Endothelial cell of hepatic sinusoid (primary cell): ENCODE results near the gene ZBTB7C.

Source experiments
- in situ Hi-C: cut with HindIII; loops from 2 replicates; pipeline ENCODE4 v1.10.0; 2017; ENCODE audit warnings: low sequenced_read_pairs

Gene ZBTB7C

GRCh38 chr18:48200631-48201336 is 208.4 kb downstream of the ZBTB7C start:
- in situ Hi-C loops: loop anchor here (5.0 kb wide), 2 partner anchors 33 to 68 kb away; no protein-coding TSS in a partner anchor

DNA sequence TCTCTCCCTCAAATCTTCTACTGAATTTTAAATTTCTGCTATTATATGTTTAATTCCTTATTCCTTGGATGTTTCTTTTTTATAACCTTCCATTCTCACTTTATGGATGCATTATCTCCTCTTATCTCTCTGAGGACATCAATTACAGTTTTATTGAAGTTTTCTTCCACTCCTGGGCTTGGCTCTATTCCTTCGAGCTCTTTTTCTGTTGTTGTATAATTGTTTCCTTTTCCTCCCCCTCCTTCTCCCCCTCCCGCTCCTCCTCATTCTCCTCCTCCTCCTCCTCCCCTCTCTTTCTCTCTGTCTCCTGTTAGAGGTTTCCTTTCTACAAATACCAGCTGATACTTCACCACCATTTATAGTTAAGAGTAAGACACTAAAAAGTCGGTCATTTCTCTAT is 209.8 kb downstream of the ZBTB7C start:
- in situ Hi-C loops: no loop called here

DNA sequence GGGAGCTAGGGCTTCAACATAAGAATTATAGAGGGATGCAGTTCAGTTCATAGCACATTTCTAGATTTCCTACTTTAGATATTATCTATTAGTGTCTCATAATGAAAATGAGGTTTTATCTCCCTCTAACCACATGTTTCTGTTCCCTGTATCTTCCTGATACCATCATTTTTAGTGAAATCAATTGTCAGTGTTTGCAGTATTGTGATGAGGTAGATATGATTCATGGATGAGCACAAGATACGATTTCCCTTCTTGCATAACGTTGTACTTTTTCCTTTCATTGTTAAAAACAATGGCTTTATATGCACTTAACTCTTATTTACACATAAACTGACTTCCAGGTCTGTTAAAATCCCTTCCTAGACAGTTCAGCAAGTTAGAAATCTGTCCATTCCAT is 211.4 kb downstream of the ZBTB7C start:
- in situ Hi-C loops: no loop called here

GRCh38 chr18:48195787-48196186 is 213.4 kb downstream of the ZBTB7C start:
- in situ Hi-C loops: no loop called here

DNA sequence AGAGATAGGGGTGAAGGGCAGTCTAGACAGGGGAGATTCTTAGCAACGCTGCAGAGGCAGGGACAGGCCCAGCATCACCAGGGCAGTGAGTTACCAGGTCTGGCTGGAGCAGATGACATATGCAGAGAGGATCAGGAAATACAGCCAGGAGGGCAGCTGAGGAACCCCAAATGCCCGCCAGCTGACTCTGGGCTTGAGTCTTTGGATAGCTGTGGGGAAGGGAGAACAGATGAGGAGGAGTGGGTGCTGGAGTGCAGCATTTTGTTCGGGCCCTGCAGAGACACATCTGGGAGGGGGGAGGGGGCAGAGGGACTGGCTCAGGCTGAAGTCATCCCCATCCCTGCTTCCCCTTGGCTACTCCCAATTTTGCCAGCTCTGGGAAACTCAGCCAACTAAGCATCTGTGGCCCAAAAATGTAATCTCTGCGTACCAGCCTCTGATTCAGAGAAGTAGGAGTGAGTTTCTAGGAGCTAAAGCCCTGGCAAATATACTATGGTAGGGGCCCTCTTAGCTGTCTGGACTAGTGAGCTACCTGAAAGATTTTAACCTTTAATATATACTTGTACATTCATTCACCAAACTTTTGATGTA is 214.5 kb downstream of the ZBTB7C start:
- in situ Hi-C loops: no loop called here

GRCh38 chr18:48193521-48194492 is 215.4 kb downstream of the ZBTB7C start:
- in situ Hi-C loops: no loop called here

DNA sequence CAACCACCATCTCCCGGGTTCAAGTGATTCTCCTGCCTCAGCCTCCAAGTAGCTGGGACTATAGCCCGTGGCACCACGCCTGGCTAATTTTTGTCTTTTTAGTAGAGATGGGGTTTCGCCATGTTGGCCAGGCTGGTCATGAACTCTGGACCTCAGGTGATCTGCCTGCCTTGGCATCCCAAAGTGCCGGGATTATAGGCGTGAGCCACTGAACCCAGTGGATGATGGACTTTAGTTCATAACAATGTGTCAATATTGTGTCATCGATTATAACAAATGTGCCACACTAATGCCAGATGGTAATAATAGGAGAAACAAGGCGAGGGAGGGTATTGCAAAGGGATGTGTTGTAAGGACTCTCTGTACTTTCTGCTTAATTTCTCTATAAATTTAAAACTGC is 216.6 kb downstream of the ZBTB7C start:
- in situ Hi-C loops: no loop called here

DNA sequence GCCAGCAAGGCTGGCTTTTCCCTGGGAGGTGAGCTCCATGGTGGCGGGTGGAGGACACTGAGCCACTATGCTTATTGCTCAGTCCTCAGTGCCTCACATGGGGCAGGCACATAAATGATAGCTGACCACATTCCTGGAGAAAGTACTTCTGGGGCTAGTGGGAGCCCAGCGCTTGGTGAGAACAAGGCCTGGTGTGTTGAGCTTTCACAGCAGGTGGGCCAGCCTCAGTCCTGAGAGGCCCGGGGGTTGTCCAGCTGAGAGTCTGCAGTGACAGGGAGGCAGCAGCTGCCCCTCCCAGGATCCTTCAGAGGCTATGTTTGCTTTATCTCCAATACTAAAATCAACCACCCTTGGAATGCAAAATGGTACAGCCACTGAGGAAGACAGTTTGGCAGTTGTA is 217.7 kb downstream of the ZBTB7C start:
- in situ Hi-C loops: no loop called here

DNA sequence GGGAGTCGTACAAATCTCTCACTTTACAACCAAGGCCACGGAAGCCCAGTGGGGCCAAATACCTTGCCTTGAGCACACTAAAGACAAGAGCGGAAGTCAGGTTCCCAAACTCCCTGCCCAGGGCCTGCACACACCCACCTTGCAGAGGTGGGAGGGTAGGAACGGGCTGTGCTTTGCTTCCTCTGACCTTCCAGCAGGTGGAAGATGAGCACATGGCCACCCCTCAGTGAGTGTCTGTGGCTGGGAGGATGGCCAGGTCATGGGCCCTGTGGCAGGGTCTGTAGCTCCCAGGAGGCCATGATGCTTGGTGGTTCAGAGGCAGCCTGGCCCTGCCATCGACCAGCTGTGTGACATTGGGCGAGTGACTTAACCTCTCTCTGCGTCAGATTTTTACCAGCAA is 218.2 kb downstream of the ZBTB7C start:
- in situ Hi-C loops: no loop called here

DNA sequence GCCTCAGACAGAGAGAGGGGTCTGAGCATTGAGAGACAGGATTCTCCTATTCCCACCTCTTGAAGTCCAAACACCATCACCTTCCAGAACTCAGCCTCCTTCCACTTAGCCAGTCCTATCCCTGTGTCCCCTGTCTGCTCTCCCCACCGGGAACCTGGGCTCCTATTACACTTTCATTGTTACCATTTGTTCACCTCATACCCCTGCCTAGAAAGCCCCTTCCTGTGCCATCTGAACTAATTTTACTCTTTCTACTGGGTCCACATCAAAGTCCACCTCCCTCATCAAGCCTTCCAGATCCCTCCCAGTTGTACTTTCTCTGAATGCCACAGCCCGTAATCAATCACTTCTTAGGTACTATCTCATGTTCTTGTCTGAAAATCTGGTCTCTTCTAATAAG is 220.6 kb downstream of the ZBTB7C start:
- in situ Hi-C loops: loop anchor here (5.0 kb wide), 1 partner anchor 36 kb away; no protein-coding TSS in a partner anchor

GRCh38 chr18:48186861-48187260 is 222.3 kb downstream of the ZBTB7C start:
- in situ Hi-C loops: loop anchor here (5.0 kb wide), 1 partner anchor 35 kb away; no protein-coding TSS in a partner anchor

GRCh38 chr18:48186131-48186766 is 222.9 kb downstream of the ZBTB7C start:
- in situ Hi-C loops: loop anchor here (5.0 kb wide), 1 partner anchor 34 kb away; no protein-coding TSS in a partner anchor

DNA sequence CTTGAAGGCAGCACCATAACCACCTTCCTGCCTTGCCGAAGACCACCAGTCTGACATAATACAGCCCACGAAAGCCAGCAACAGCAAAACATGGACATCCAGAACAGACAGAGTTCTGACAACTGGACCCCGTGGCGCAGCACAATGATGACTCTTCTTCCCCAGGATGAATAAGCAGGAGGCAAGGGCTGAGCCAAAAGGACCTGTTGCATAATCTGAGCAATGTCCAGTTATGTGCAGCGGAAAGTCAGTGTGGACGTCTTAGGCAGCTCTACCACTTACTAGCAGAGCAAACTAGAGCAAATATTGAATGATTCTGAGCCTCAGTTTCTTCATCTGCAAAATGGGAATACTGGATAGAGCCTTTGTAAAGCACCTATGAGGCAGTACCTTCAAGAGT is 225.1 kb downstream of the ZBTB7C start:
- in situ Hi-C loops: no loop called here

DNA sequence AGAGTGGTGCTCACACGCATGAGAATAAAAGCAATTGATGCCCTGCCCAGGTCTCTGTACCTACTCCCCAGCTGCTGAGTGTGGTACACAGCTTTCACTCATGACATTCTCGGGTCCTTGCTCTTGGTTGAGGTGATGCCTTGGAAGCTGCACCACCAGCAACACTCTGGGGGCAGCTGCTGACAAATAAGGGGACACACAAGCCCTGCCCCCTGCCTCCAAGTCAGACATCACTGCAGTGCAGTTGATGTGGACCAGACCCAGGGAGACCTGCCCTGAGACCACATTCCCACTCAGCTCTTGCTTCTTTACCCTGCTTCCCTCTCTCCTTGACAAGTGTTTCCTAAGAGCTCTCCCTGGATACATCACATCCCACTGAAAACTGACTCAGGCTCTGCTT is 225.6 kb downstream of the ZBTB7C start:
- in situ Hi-C loops: no loop called here

GRCh38 chr18:48182779-48183178 is 226.4 kb downstream of the ZBTB7C start:
- in situ Hi-C loops: no loop called here

DNA sequence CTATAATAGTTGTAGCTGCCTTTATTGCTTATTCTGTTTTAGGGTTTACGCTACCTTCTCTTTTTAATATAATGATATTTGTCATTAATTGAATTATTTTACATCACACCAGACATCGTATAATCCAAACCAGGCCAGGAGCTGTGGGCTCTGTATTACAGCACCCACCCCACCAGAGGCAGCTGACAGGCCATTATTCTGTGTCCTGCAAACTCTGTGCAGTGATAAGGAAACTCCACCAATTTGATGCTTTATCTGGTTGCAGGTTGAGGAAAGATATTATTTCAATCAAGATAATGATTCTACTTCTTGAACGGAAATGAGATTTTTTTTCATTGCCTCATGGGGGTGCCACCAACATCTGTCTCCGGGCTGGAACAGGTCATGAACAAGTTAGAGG is 227.3 kb downstream of the ZBTB7C start:
- in situ Hi-C loops: no loop called here

- in situ Hi-C loops: no loop called here
Measured at GRCh38 chr18:48181087-48181823, 227.9 kb downstream of the ZBTB7C start.

DNA sequence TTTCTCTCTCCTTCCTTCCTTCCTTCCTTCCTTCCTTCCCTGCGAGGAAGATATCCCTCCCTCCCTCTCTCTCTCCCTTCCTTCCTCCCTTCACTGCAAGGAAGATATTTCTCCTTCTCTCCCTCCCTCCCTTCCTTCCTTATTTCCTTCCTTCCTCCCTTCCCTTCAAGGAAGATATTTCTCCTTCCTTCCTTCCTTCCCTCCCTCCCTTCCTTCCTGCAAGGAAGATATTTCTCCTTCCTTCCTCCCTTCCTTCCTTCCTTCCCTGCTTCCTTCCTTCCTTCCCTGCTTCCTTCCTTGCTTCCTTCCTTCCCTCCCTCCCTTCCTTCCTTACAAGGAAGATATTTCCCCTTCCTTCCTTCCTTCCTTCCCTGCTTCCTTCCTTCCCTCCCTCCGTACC is 229.5 kb downstream of the ZBTB7C start:
- in situ Hi-C loops: no loop called here

DNA sequence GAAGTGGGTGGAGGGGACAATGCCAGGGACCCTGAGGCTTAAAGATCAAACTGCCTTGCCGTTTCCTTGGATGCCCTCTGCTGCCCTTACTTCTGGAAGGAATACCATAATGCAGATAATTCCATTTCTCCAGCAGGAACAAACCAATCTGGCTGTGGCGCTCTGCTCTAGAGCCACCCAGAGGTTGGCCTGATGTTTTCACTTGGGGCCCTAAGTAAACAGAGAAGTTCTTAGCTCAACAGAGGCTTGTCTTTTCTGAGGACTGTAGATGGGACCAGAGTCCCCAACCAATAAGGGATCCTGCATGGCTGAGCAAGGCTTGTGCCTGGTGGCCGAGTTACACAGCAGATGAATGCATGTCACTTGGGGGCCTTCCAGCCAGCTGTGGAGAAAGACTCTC is 230.2 kb downstream of the ZBTB7C start:
- in situ Hi-C loops: no loop called here

- in situ Hi-C loops: no loop called here
Measured at GRCh38 chr18:48176909-48177308, 232.3 kb downstream of the ZBTB7C start.
